HG03066 (cell line): ENCODE results near the gene TKT.
A peak's percentile ranks its signal among the peaks of the same experiment; 100 is the strongest.

ENCODE experiments used
- ATAC-seq: cut with Tn5 transposase; IDR thresholded peaks from one replicate; pipeline ENCODE4 v1.9.1; 2021; ENCODE audit warnings: low read depth; ENCODE audit not compliant: unreplicated experiment

TKT gene

GRCh38 chr3:53226142-53226840 lies 29.5 kb downstream of the TKT start:
- no peak for ATAC-seq

DNA sequence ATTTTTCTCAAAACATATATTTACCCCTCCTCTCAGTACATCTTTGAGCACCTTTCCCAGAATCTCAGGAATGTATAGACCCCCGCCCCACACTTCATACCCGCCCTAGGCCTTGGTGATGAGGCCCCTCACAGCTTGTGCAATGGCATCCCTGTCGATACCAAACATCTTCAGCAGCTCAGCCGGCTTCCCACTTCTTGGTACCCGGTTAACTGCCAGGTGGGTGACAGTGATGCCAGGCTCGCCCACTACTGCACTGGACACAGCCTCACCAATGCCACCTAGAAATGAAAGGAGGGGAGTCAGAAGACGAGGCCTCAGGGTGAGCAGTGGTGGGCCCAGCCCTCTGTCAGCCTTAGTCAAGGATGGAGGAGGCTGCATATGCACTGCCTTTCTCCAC lies 30.2 kb downstream of the TKT start:
- no peak for ATAC-seq

- no peak for ATAC-seq
These were observed 30.6 kb downstream of the TKT start for GRCh38 chr3:53225181-53225580.

DNA sequence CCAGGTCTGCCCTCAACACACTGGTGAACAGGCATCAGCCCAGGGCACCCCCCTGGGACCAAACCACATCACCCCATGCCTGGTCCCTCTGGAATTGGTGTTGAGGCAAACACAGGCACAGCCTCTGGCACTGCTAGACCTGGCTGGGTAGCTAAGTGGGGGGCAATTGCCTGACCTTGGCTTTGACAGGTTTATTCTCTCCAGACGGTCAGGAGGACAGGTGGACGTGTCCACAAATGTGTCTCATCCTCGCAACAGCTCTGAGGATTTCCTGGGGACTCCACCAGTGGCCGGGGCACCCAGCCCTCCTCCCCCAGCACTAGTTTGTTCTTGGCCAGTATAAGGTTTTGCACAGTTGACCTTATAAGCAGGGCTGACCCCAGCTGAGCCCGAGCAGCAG lies 31.3 kb downstream of the TKT start:
- ATAC-seq = no peak

GRCh38 chr3:53224026-53224425 lies 31.8 kb downstream of the TKT start:
- ATAC-seq = no peak

GRCh38 chr3:53223541-53223966 lies 32.3 kb downstream of the TKT start:
- no peak for ATAC-seq

DNA sequence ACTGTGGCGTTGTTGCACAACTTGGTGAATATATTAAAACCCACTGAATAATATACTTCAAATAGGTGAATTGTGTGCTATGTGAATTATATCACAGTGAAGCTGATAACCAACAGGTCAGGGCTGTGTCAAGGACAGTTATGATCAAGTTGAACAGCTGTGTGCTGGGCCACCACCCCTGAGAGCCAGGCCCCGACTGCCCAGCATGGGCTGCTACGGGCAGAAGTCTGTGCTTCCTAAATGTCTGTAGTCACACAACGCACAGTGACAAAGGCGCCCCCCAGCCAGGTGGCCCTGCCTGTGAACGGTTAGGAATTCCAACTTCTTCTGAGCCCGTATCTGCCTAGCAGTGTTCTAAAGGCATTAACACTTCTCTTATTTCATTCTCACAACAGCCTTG lies 32.8 kb downstream of the TKT start:
- ATAC-seq = no peak

DNA sequence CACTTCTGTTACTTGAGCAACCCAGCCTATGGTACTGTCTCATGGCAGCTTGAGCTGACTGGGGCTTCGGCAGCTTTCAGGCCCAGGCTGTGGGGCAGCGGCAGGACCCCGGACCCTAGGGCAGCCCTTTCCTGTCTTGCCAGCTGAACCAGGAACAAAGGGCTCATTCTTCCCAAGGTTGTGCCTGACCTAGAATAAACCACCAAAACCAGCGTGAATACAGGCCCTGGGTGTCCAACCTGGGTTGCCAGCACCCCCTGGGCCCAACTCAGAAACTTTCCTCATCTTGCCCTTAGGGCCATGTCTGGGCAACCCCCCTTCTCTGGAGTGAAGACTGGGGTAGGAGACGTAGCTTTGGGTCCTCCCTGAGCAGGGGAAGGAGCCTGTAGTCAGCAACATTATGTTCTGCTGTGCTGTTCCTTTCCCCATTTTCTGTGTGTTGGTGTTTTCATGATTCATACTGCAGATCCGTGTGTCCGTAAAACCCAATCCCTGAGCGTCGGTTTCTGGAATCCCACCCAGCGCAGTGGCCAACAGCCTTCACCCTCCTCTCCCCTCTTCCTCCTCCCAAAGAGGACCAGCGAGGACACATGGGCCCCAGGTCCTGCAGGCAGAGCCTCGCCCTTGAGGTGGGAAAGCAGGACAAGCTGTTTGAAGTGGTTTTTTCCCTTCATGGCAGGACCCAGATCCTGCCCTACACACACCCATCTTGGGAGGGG lies 33.5 kb downstream of the TKT start:
- ATAC-seq = no peak

DNA sequence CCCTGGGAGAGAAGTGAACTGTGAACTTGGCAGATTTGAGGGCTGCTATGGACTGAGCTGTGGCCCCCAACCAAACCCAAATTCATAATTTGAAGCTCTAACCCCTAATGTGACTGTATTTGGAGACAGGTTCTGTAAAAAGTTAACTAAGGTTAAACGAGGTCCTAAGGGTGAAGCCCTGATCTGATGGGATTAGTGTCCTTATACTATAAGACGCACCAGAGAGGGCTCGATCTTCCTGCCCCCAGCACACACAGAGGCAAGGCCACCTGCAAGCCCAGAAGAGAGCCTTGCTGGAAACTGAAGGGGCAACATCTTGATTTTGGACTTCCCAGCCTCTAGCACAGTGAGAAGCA lies 34.0 kb downstream of the TKT start:
- ATAC-seq = no peak

GRCh38 chr3:53221345-53221744 lies 34.5 kb downstream of the TKT start:
- no peak for ATAC-seq

GRCh38 chr3:53219895-53220483 lies 35.8 kb downstream of the TKT start:
- ATAC-seq = peak; percentile 74

GRCh38 chr3:53218131-53218530 lies 37.7 kb downstream of the TKT start:
- no peak for ATAC-seq

DNA sequence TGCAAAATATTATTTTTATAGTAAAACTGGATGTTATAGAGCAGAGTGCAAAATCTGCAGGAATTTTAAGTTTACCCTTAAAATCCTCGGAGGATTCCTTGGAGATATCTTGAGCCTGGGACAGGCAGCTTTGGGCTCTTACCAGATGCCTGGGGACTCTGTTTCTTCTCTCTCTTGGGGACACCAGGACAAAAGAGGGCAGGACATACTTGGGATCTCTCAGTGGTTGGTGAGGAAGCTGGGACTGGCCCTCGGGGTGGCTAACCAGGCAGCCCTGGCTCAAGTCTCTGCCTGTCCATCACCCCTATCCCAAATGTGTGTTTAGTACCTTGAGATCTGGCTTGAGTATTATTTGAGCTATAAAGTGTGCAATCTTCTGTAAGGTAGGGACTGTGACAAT lies 38.6 kb downstream of the TKT start:
- ATAC-seq = no peak

DNA sequence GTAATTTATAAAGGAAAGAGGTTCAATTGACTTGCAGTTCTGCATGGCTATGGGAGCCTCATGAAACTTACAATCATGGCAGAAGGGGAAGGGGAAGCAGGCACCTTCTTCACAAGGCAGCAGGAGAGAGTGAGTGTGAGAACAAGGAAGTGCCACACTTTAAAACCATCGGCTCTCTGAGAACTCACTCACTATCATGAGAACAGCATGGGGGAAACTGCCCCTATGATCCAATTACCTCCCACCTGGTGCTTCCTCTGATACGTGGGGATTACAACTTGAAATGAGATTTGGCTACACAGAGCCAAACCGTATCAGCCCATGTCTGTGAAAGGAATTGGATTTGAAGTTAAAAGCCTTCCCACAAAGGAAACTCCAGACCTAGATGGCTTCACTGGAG lies 39.1 kb downstream of the TKT start:
- no peak for ATAC-seq

- ATAC-seq = no peak
These were observed 40.0 kb downstream of the TKT start for GRCh38 chr3:53215816-53216215.

GRCh38 chr3:53213276-53213675 lies 42.5 kb downstream of the TKT start:
- ATAC-seq = no peak

DNA sequence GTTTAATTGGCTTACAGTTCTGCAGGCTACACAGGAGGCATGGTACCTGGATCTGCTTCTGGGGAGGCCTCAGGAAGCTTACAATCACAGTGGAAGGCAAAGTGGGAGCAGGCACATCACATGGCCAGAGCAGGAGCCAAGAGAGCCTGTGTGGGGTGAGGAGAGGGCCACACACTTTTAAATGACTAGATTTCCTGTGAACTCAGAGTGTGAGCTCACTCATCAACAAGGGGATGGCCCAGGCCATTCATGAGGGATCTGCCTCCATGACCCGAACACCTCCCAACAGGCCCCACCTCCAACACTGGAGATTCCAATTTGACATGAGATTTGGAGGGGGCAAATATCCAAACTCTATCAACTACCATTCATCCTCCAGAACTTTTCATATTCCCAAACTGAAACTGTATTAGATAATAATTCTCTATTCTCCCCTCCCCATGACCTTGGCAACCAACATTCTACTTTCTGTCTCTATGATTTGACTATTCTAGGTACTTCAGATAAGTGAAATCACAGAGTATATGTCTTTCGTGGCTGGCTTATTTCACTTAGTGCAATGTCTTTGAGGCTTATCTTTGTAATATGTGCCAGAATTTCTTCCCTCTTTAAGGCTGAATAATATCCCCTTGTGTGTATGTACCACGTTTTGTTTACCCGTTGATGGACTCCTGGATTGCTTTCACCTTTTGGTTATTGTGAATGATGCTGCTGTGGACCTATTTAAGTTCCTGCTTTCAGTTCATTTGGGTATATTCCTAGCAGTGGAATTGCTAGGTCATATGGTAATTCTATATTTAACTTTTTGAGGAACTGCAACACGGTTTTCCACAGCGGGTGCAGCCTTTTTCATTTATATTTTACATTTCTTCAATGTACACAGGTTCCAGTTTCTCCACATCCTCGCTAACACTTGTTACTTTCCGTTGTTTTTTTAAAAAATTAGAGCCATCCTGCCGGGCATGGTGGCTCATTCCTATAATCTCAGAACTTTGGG lies 43.8 kb downstream of the TKT start:
- ATAC-seq = no peak

DNA sequence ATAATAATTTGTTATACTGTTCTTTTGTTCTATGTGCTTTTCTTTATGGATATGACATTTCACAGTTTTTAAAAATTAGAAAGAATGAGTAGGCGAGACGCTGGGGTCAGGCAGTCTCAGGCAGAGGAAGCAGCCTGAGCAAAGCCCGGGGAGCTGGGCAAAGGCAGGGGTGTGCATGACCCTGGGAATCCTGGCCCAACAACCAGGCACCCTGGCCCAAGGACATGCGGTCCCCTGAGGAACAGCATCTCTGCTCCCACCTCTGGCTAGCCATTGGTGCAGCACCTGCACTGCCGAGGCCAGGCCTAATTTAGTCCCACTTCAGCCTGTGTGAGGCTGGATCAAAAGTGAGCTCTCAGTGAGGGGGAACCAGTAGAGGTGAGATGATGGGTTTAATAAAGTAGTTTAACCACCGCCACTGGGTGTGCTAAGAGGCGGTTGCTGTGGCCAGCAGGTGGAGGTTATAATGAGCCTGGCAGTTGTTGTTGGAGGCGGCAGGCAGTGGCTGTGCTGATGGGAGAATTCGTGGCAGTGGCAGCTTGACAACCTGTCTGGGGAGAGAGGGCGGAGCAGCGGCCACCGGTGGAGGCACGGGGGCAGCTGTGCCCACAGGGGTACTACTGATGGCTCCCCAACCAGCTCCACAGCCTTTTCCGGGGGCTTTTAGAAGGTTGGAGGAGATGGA lies 53.3 kb downstream of the TKT start:
- ATAC-seq = no peak

GRCh38 chr3:53200501-53201498 lies 55.0 kb downstream of the TKT start:
- ATAC-seq = no peak
